GM19468 (cell line): Measurements from ENCODE around the gene GDPGP1.
"Not testable (repeated sequence)": the region's sequence is repeated elsewhere in the genome, so short reads cannot be mapped to it uniquely, and the experiment has no call there.

ENCODE experiments used
- ATAC-seq: cut with Tn5 transposase; IDR thresholded peaks from one replicate; pipeline ENCODE4 v1.9.1; 2021; ENCODE audit warnings: mild to moderate bottlenecking, moderate library complexity, moderate number of reproducible peaks; ENCODE audit not compliant: unreplicated experiment; ENCODE audit errors: extremely low read depth

Gene GDPGP1

DNA sequence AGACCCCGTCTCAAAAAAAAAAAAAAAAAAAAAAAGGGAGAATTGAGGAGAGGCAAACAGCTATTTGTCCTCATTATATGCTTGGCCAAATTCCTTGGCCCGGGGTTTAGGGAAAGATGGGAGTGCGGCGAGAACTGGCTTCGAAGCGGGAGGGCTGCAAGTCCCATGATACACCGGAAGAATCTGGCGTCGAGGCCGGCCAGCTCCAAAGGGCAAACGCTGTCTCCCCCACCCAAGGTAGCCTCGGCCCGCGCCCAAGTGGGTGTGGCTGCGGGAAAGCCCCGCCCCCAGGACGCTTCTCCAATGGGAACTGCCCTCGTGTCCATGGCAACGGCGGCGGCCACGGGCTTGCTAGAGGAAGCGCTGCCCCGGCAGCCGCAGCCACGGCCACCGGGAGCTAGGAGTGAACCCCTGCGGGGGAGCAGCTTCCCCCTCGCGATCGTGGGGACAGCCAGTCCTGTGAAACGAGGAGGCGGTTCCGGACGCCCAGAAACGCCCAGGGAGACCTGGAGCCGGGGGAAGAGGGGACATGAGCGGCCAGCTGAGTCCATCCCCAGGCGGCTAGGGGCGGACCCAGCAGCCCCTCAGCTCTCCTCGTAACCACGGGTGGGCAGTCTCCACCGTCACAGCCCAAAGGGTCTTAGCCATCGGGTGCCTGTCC, 15.3 kb downstream of the GDPGP1 start, which contains the start of gene TTLL13:
TSS of gene TTLL13 (plus strand) at position 354 of the 661 bp plus-strand sequence. CDS start 1,075 bp downstream, outside the sequence.
- ATAC-seq, result no peak

GRCh38 chr15:90257776-90258175, 23.8 kb downstream of the GDPGP1 start:
- ATAC-seq, result no peak

GRCh38 chr15:90259524-90259923, 25.5 kb downstream of the GDPGP1 start:
- ATAC-seq, result peak; percentile 60

DNA sequence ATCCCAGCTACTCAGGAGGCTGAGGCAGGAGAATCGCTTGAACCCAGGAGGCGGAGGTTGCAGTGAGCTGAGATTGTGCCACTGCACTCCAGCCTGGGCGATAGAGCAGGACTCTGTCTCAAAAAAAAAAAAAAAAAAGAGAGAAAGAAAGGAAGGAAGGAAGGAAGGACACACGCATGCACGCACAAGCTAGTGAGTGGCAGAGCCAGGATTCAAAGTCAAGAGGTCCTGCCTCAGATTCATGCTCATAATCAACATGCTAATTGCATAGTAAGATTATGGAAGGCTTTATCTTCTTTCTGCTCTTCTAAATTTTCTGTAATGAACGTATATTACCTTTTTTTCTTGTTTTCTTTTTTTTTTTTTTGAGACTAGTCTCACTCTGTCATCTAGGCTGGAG, 26.7 kb downstream of the GDPGP1 start:
- not testable (repeated sequence) for ATAC-seq

GRCh38 chr15:90261811-90262210, 27.8 kb downstream of the GDPGP1 start:
- no peak for ATAC-seq

- no peak for ATAC-seq
Observed at GRCh38 chr15:90262426-90262825, 28.4 kb downstream of the GDPGP1 start.

GRCh38 chr15:90264671-90265070, 30.7 kb downstream of the GDPGP1 start:
- ATAC-seq, result no peak

DNA sequence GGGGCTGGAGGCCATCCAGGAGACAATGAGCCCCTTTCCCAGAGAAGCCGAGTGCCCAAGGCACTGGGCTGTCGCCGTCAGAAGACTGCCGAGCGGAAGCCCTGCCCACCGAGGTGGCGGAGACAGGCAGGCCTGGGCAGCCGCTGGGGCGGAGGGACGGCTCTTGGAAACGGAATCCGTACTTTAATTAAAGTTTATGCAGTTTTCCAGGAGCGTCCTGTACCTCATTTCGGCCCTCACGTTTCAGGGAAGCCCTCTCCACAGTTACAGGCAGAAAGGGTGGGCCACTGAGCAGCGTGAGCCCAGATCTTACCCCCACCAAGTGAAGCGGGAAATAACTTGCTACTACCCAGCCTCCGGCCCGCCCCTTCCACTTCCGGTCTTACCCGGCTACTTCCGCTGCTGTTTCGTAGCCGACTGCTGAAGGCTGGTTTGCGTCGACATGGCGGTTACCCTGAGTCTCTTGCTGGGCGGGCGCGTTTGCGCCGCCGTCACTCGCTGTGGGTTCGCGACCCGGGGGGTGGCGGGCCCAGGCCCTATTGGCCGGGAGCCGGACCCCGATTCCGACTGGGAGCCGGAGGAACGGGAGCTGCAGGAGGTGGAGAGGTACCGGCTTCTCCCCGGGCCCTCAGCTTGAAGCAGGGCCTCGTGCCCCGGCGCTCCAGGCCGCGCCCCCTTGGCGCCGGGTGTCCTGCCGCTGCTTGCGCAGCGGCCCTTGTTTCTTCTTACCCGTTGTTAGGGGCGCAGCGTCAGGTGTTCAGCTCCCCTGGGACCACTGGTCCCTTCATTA, 31.5 kb downstream of the GDPGP1 start, which contains the start of gene NGRN:
TSS of gene NGRN (plus strand) at position 402 of the 790 bp plus-strand sequence. CDS start at position 443, 41 bp downstream.
- peak; percentile 67 for ATAC-seq

DNA sequence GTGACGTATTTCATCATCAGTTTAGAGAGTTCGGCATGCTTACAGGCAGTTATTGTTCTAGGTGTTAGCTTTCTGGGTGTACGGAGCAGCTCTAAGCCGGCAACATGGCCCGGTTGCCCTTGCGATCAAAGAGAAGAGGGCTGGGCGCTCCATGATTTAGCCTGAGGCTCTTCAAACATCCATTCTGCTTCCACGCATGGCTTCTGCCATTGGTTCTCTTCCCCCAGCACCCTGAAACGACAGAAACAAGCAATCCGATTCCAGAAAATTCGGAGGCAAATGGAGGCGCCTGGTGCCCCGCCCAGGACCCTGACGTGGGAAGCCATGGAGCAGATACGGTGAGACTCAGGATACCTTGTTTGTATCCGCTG, 32.0 kb downstream of the GDPGP1 start:
- no peak for ATAC-seq

- ATAC-seq, result no peak
Observed at GRCh38 chr15:90266485-90266884, 32.5 kb downstream of the GDPGP1 start.

DNA sequence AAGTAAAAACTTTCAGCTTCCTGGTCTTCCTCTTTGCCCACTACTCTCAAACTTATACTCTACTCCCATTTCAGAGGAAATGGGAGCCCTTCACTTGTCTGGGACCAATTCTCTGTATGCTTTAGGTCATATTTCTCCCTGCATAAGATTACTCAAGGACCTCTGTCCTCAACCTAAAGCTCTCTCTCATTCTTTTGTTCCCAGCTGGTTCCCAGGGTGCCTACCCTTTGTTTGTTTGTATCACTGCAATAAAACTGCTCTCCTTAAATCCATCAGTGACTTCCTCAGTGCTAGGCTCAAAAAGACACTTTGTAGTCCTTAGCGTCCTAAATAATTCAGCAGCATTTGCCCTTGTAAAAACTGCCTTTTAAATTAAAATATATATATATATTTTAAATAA, 34.4 kb downstream of the GDPGP1 start:
- ATAC-seq, result no peak

- ATAC-seq, result no peak
Observed at GRCh38 chr15:90270502-90271150, 36.6 kb downstream of the GDPGP1 start.

DNA sequence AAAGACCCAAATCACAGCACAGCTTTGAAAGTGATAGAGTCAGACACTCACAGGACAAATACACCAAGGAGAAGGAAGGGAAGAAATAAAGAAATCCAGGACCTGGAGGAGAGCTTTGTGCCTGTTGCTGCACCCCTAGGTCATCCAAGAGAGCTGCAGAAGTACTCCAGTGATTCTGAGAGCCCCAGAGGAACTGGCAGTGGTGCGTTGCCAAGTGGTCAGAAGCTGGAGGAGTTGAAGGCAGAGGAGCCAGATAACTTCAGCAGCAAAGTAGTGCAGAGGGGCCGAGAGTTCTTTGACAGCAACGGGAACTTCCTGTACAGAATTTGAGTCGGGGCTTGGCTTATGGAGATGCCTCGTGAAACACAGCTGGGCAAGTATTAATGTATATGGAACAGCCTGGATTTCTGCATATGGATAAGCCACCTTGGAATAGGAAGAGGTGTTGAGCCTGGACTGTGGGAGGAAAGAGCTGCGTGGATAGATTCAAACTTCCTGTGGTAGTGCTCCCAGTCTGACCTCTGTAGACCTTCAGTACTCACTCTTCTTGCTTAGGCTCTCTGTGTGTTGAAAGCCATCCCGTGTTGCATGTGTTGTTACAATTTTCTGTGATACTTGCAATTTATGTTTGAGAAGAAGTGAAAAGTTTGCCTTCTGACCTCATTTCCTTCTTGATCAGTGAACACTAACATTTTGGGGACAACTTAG, 37.6 kb downstream of the GDPGP1 start:
- ATAC-seq, result no peak

- not testable (repeated sequence) for ATAC-seq
Observed at GRCh38 chr15:90278467-90278866, 44.5 kb downstream of the GDPGP1 start.

DNA sequence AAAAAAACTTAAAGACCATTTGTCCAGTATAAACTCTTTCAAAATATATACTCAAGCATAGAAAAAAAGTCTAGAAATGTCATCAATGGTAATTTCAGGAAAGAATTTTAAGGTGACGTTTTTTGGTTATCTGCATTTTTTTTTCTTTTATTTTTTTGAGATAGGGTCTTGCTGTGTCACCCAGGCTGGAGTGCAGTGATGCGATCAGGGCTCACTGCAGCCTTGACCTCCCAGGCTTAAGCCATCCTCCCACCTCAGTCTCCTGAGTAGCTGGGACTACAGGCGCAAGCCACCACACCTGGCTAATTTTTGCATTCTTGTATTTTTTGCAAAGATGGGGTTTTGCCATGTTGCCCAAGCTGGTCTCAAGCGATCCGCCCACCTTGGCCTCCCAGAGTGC, 46.7 kb downstream of the GDPGP1 start:
- not testable (repeated sequence) for ATAC-seq

GRCh38 chr15:90281637-90282036, 47.6 kb downstream of the GDPGP1 start:
- ATAC-seq, result not testable (repeated sequence)

GRCh38 chr15:90286678-90287077, 52.7 kb downstream of the GDPGP1 start:
- ATAC-seq, result no peak

DNA sequence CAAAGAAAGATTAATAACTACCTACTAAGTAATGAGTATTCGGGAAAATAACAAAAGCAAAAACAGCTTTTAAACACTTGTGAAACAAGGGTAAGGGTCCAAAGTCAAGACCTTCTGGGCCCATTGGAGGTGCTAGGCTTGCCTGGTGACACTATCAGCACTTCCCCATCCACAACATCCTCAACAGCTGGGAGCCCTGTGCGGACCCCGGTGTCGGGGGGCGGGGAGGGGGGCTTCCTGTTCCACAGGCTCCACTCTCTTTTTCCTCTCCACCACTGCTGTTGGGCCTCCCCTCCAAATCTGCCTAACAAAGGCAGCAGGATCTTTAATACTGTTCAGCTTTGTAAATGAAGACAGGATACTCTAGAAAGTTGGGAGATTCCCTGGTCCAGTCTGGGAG, 53.1 kb downstream of the GDPGP1 start:
- no peak for ATAC-seq

- no peak for ATAC-seq
Observed at GRCh38 chr15:90287946-90288345, 53.9 kb downstream of the GDPGP1 start.

DNA sequence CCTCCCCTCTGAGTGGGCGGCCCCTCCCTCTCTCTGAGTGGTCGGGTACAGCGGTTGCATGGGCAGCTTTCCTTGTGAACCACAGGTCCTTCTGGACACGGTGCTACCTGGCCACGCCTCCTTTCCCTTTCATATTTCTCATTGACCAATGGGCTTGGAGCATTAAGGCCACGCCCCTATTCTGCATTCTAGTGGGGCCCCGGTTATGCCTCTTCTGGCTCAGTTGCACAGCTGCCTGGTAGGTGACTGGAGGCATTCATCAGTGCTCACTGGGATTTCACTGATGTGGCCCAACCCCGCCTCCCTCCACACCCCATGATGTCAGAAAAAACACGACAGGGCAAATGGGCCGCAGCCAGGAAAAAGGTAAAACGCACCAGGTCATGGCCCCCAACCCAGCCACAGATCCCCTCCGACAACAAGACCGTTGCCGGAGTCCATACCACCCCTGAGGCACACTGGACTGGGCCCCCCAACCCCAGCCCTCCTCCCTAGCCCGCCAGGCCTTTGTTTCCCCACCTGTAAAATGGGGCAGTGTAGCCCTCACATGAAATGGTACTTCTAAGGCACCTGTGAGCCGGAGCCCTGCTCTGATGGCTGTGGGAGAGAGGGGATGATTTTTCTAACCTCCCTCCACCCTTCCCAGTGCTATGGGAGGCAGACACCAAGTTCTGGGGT, 57.8 kb downstream of the GDPGP1 start:
- ATAC-seq, result no peak
